K562 (cell line): Measurements from ENCODE around the gene IGF2. TPM values are rescaled to one million over a fixed set of nuclear protein-coding genes. Genes with fewer than 3 reads are reported as not detected.

Experiments
- ATAC-seq: fragments of 200-7000 bp; cut with Tn5 transposase; 3 replicates; pipeline ENCODE4 v1.9.1; 2020; ENCODE audit warnings: moderate library complexity
- BruUV-seq: library from RNA; stranded (reverse); fragments of 400-500 nt; replicated peaks from 2 replicates; lab custom pipeline; 2021; lab: Mats Ljungman, UMichigan
- CTCF ChIA-PET: fragments of 300-600 bp; formaldehyde crosslinking; extraction: SDS; loops from one replicate; lab custom pipeline; 2021; ENCODE audit warnings: low intra/inter-chr PET ratio; lab: Yijun Ruan, JAX
- POLR2A ChIA-PET: fragments of 300-600, 350-650 bp; sonication (Branson Sonifier 250); formaldehyde crosslinking; extraction: SDS; loops from one replicate; lab custom pipeline; 2021; ENCODE audit warnings: antibody characterized with exemption, inconsistent platforms; lab: Yijun Ruan, JAX
- DNase-seq, 4 experiments: peaks; one replicate each; pipeline versions ENCODE4 v3.0.0 to v3.0.0-alpha.2; 2011 to 2018; ENCODE audit warnings: low spot score in 3 of 4, mixed read lengths in 3 of 4; ENCODE audit errors: extremely low read depth in 1 of 4
- FAIRE-seq: peaks from 2 replicates; lab custom pipeline; 2011; peaks lifted over from hg19 to GRCh38; lab: Jason Lieb, UNC
- H2AFZ ChIP-seq: 2 replicates; pipeline ENCODE4 v1.6.0; 2011; ENCODE audit warnings: low read depth, low read length, control low read depth, inconsistent platforms
- H3K27ac ChIP-seq: fragments of 200-600 bp; 3 replicates; pipeline ENCODE4 v1.8.0; 2011; ENCODE audit warnings: low read depth, mild to moderate bottlenecking, control low read depth, inconsistent platforms, low read length, moderate library complexity, mixed read lengths; ENCODE audit errors: extremely low read depth
- H3K27me3 ChIP-seq, 2 experiments: fragments of 300-600 bp in 1 of 2; 2 replicates in 1 of 2; 3 replicates in 1 of 2; pipeline versions ENCODE4 v1.6.0 to v1.8.0; 2011; ENCODE audit warnings: inconsistent platforms in 2 of 2, low read length in 2 of 2, mild to moderate bottlenecking in 1 of 2, mixed read lengths in 1 of 2, moderate library complexity in 1 of 2; ENCODE audit not compliant: control insufficient read depth in 2 of 2, insufficient read depth in 2 of 2
- H3K36me3 ChIP-seq: fragments of 300-600 bp; 3 replicates; pipeline ENCODE4 v1.8.0; 2011; ENCODE audit warnings: mild to moderate bottlenecking, low read length, inconsistent platforms; ENCODE audit not compliant: control insufficient read depth, insufficient read depth
- H3K4me1 ChIP-seq, 2 experiments: fragments of 200-600 bp in 1 of 2; replicated peaks in 1 of 2; 2 replicates in 1 of 2; 3 replicates in 1 of 2; pipeline versions ENCODE4 v1.5.1 to v1.8.0; 2011; ENCODE audit warnings: inconsistent platforms in 2 of 2, low read length in 2 of 2, mild to moderate bottlenecking in 1 of 2, mixed read lengths in 1 of 2, moderate library complexity in 1 of 2; ENCODE audit not compliant: control insufficient read depth in 2 of 2, insufficient read depth in 2 of 2
- H3K4me2 ChIP-seq: 2 replicates; pipeline ENCODE4 v1.6.1; 2011; ENCODE audit warnings: low read length, control low read depth, inconsistent platforms, mixed read lengths; ENCODE audit not compliant: insufficient read depth
- H3K4me3 ChIP-seq: fragments of 200-600 bp; sonication (generic), shearing (Covaris generic); 2 replicates; pipeline ENCODE4 v1.5.1; 2016; ENCODE audit warnings: control low read depth, inconsistent platforms
- H3K79me2 ChIP-seq: fragments of 200-600 bp; 3 replicates; pipeline ENCODE4 v1.8.0; 2011; ENCODE audit warnings: low read length, inconsistent platforms; ENCODE audit not compliant: control insufficient read depth, insufficient read depth
- H3K9ac ChIP-seq, 2 experiments: 2 replicates each; pipeline versions ENCODE4 v1.6.0 to v1.6.1; 2011; ENCODE audit warnings: low read depth in 2 of 2, low read length in 2 of 2, control low read depth in 1 of 2, inconsistent platforms in 1 of 2, mild to moderate bottlenecking in 1 of 2, mixed read lengths in 1 of 2; ENCODE audit not compliant: insufficient read depth in 1 of 2
- H3K9me1 ChIP-seq: one replicate; pipeline ENCODE4 v1.6.0; 2011; ENCODE audit warnings: inconsistent platforms, mild to moderate bottlenecking, low read length, moderate library complexity; ENCODE audit not compliant: control insufficient read depth, insufficient read depth
- H3K9me3 ChIP-seq: replicated peaks from 2 replicates; pipeline ENCODE4 v1.5.1; 2011; ENCODE audit warnings: low read depth, low read length, inconsistent platforms; ENCODE audit not compliant: control insufficient read depth, insufficient read depth
- H4K20me1 ChIP-seq: replicated peaks from 2 replicates; pipeline ENCODE4 v1.6.1; 2011; ENCODE audit warnings: low read length, inconsistent platforms, mixed read lengths; ENCODE audit not compliant: control insufficient read depth, insufficient read depth
- GATAD2B ChIP-seq: fragments of 450-650 bp; IDR thresholded peaks from 2 replicates; pipeline ENCODE4 v1.6.1; 2017; ENCODE audit warnings: mild to moderate bottlenecking, borderline replicate concordance
- HCFC1 ChIP-seq: IDR thresholded peaks from 2 replicates; pipeline ENCODE4 v1.6.1; 2012; ENCODE audit warnings: low read depth, low read length, improper control_type of control experiment
- NFATC3 ChIP-seq: fragments of 450-650 bp; IDR thresholded peaks from 2 replicates; pipeline ENCODE4 v1.6.1; 2017; ENCODE audit warnings: mild to moderate bottlenecking
- RFX5 ChIP-seq: IDR thresholded peaks from 2 replicates; pipeline ENCODE4 v1.6.1; 2011; ENCODE audit warnings: low read depth, mild to moderate bottlenecking, improper control_type of control experiment, low read length
- SETDB1 ChIP-seq: IDR thresholded peaks from one replicate; pipeline ENCODE4 v1.6.1; 2012; ENCODE audit warnings: low read length, control low read depth, inconsistent platforms
- SP2 ChIP-seq: IDR thresholded peaks from 2 replicates; pipeline ENCODE4 v1.6.1; 2011; ENCODE audit warnings: mild to moderate bottlenecking, low read depth, low read length, moderate library complexity; ENCODE audit not compliant: poor library complexity, severe bottlenecking; ENCODE audit errors: extremely low read depth
- TEAD4 ChIP-seq, 2 experiments: sonication (generic) in 1 of 2; formaldehyde crosslinking in 1 of 2; IDR thresholded peaks; 2 replicates each; pipeline versions ENCODE4 v1.6.1 to v1.8.0; 2012 to 2022; ENCODE audit warnings: borderline replicate concordance in 1 of 2, inconsistent platforms in 1 of 2, low read length in 1 of 2, mild to moderate bottlenecking in 1 of 2, missing genetic modification reagents in 1 of 2
- ZNF408 ChIP-seq: fragments of 250-450 bp; sonication (Bioruptor Pico); IDR thresholded peaks from 2 replicates; pipeline ENCODE4 v1.4.0; 2020; ENCODE audit warnings: low read depth, mild to moderate bottlenecking, moderate library complexity
- ZNF507 ChIP-seq: conservative IDR thresholded peaks from 2 replicates; pipeline ENCODE4 v1.6.1; 2017; ENCODE audit warnings: missing genetic modification characterization, missing compliant biosample characterization
- WGBS: fragments of 100-300 bp; shearing (Covaris generic); methylation state at CpG from one replicate; pipeline ENCODE4 v1.1.6; 2016; ENCODE audit warnings: low coverage, mixed read lengths; ENCODE audit not compliant: insufficient coverage; ENCODE audit errors: missing lambda C conversion rate; 5-methylcytosine and 5-hydroxymethylcytosine counted together
- in situ Hi-C: fragments of 300-500 bp; cut with MboI; formaldehyde crosslinking; loops from 4 replicates; pipeline ENCODE4 v1.15.0; 2018; ENCODE audit warnings: inconsistent platforms, mixed read lengths
- intact Hi-C: fragments of 100-400 bp; cut with micrococcal nuclease; formaldehyde crosslinking; loops from 2 replicates; pipeline ENCODE4 v1.14.2; 2022
- polyA plus RNA-seq, 8 experiments: library from polyadenylated mRNA; depleted of rRNA in 4 of 8; stranded (reverse) in 5 of 8; unstranded in 3 of 8; fragments of >200 nt; fragmentation: Nextera tagmentation in 2 of 8; fragmentation: Illumina TruSeq in 1 of 8; extraction: Ambion mirVana in 2 of 8; extraction: Trizol in 1 of 8; gene quantifications; 2 replicates each; pipeline versions ENCODE4 v1.2.1 to v1.2.3, GENCODE V29; 2011 to 2014; ENCODE audit warnings: inconsistent platforms in 1 of 8, missing spikeins in 1 of 8
- total RNA-seq, 7 experiments: library from RNA; depleted of rRNA in 6 of 7; stranded (reverse); fragments of >200 nt in 6 of 7; fragmentation: Illumina TruSeq in 2 of 7; extraction: Trizol in 2 of 7; gene quantifications; 2 replicates each; pipeline versions ENCODE4 v1.2.1 to v1.2.3, GENCODE V29; 2011 to 2021; ENCODE audit warnings: low replicate concordance in 1 of 7
- TF ChIP-seq, protein P1 (sequence below): fragments of 450-650 bp; formaldehyde crosslinking; IDR thresholded peaks from 2 replicates; pipeline ENCODE4 v1.4.0; 2020; ENCODE audit warnings: mild to moderate bottlenecking
- TF ChIP-seq, protein P2 (sequence below), 2 experiments: fragments of 450-650 bp in 1 of 2; sonication (generic) in 1 of 2; formaldehyde crosslinking in 1 of 2; IDR thresholded peaks in 1 of 2; conservative IDR thresholded peaks in 1 of 2; 2 replicates each; pipeline versions ENCODE4 v1.6.1 to v1.8.1; 2016 to 2023; ENCODE audit warnings: mild to moderate bottlenecking in 2 of 2, moderate library complexity in 2 of 2, inconsistent platforms in 1 of 2, missing genetic modification reagents in 1 of 2

The IGF2 gene
- total and polyA plus RNA-seq, 9 of the 15 experiments (the other 6 are each of a cell fraction or from before 2014, with no cell fraction given): 0.16 TPM; not detected in 8

DNA sequence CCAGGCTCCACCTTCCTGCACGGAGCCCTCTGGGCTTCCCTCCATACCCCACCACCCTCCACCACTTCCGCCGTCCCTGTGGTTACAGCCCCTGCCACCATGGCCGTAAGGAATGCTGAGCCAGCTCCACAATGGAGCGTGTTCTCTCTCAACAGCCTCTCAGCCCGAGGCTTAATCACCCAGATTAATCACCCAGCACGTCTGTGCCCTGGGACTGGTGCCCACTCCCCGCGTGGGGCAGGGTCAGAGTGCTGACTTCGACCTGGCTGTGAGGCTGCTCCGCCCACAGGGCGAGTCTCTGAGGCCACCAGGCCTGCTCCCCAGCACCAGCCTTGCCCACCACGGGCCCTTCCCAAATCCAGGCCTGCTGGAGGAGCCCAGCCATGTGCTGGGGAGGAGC is 36.5 kb upstream of the IGF2 start:
- H4K20me1 ChIP-seq: no peaks in the 10 kb centered on the region; the same call in none of the 2 replicates
- no peak for DNase-seq
- ChIA-PET POLR2A (no interaction called here), CTCF (interaction anchor here (1.0 kb wide), 1 partner anchor 244 kb away, joined by 3 read pairs; no protein-coding TSS in a partner anchor)
- H3K9me3 ChIP-seq: no peaks in the 10 kb centered on the region; the same call in 1 of the 2 replicates
- H3K27me3 ChIP-seq: peaks cover 10 to 54% of the 10 kb centered on the region in 2 experiments; a peak in 4 of 5 replicates
- no peak overlapping the region for H3K4me3 ChIP-seq
- H3K4me2 ChIP-seq: no peak overlapping the region
- 9% methylated on average over 12 of the region's 13 CpGs for WGBS
- no peak overlapping the region for H3K27ac ChIP-seq
- no TSS peak for BruUV-seq
- no peak overlapping the region for H2AFZ ChIP-seq
- intact Hi-C loops: no loop called here
- FAIRE-seq: no peak
- no peaks in the 10 kb centered on the region for H3K79me2 ChIP-seq
- TF ChIP-seq ZNF408 (no peak), HCFC1 (no peak), NFATC3 (no peak), RFX5 (no peak), ZNF507 (no peak), GATAD2B (no peak), SP2 (no peak), TEAD4 (IDR thresholded peaks at IDR 0.05; ENCODE audit: low read length) (no peak), TEAD4 (CRISPR knock-in tag; IDR thresholded peaks at IDR 0.05; ENCODE audit: borderline replicate concordance) (no peak), SETDB1 (no peak)
- TF ChIP-seq, protein P1, sequence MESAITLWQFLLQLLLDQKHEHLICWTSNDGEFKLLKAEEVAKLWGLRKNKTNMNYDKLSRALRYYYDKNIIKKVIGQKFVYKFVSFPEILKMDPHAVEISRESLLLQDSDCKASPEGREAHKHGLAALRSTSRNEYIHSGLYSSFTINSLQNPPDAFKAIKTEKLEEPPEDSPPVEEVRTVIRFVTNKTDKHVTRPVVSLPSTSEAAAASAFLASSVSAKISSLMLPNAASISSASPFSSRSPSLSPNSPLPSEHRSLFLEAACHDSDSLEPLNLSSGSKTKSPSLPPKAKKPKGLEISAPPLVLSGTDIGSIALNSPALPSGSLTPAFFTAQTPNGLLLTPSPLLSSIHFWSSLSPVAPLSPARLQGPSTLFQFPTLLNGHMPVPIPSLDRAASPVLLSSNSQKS (CRISPR knock-in tag): no peak
- TF ChIP-seq, protein P2, sequence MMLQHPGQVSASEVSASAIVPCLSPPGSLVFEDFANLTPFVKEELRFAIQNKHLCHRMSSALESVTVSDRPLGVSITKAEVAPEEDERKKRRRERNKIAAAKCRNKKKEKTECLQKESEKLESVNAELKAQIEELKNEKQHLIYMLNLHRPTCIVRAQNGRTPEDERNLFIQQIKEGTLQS (IDR thresholded peaks at IDR 0.05): no peak
- TF ChIP-seq, protein P2 (CRISPR knock-in tag; conservative IDR thresholded peaks at IDR 0.05): no peak
- no peaks in the 10 kb centered on the region for H3K9me1 ChIP-seq
- H3K4me1 ChIP-seq: peaks cover 0 to 4% of the 10 kb centered on the region in 2 experiments; a peak in 2 of 5 replicates
- ATAC-seq: no peak
- in situ Hi-C loops: no loop called here
- no peak overlapping the region for H3K9ac ChIP-seq
- no peaks in the 10 kb centered on the region for H3K36me3 ChIP-seq
